D341Med (cell line): ENCODE results near the gene IL22RA2.
"Not testable (repeated sequence)": the region's sequence is repeated elsewhere in the genome, so short reads cannot be mapped to it uniquely, and the experiment has no call there.

Experiments used
- DNase-seq: peaks from one replicate; pipeline ENCODE4 v3.0.0; 2012; ENCODE audit warnings: low spot score

The IL22RA2 gene, protein sequence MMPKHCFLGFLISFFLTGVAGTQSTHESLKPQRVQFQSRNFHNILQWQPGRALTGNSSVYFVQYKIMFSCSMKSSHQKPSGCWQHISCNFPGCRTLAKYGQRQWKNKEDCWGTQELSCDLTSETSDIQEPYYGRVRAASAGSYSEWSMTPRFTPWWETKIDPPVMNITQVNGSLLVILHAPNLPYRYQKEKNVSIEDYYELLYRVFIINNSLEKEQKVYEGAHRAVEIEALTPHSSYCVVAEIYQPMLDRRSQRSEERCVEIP

DNA sequence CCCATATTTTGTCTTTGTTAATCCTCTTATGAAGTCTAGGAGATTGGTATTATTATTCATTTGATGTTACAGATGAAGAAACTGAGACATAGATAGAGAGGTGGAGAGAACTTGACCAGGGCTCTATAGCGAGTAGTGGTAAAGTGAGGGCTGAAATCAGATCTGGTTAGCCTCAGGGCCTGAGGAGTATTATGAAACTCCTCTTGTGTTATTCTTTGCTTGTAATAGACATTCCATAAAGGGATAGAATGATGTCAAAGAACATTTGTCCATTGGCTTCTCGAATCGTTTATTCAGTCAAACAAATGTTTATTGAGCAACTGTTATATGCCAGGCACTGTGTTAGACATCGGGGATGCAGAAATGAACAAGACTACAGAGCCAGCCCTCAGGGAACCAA, at the start of gene IL22RA2:
IL22RA2 (minus strand) TSS at position 144 of the 400 bp plus-strand sequence. CDS start 11,895 bp downstream, outside the sequence.
- no peak for DNase-seq

DNA sequence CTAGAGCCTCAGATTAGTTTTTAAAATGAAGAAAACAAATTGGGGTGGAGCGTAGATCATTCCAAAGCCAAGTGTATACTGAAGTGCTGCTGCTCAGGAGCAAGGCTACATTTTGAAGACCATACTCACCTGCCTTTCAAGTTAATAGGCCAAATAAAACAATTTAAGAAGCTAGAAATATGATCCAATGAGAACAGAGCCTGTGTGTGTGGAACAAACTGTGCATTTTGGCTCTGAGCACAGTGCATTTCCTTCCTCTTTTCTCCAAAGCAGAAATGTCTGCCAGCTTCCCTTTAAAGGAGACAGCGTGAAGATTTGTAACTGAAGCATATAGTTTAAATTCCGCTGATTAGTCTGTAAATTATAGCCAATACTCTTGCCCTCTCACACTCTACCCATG, 48.9 kb upstream of the IL22RA2 start:
- DNase-seq: no peak

DNA sequence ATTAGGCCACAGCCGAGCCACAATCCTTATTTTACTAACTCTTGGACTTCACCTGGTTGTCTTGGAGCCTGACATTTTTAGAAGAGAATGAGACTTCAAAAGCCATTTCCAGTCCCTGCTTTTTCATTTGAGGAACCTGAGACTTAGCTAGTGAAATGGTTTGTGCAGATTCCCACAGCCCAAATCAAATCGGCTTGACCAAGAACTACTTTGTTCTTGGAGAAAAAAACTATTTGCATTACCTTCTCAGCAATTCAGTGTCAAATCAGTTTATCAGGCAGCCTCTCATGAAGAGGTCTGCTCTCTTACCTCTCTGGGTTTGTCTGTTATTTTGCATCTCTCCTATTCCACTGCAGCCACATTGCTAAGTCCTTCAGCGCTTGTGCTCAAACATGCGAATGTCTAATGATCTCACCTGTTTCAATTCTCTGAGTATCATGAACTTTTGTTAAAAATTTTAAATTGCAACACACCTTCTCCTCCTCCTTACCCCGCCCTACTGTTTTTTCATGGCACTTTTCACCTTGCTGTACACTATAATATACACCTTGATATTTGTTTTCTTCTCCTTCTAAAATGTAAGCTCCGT, 46.3 kb upstream of the IL22RA2 start:
- no peak for DNase-seq

DNA sequence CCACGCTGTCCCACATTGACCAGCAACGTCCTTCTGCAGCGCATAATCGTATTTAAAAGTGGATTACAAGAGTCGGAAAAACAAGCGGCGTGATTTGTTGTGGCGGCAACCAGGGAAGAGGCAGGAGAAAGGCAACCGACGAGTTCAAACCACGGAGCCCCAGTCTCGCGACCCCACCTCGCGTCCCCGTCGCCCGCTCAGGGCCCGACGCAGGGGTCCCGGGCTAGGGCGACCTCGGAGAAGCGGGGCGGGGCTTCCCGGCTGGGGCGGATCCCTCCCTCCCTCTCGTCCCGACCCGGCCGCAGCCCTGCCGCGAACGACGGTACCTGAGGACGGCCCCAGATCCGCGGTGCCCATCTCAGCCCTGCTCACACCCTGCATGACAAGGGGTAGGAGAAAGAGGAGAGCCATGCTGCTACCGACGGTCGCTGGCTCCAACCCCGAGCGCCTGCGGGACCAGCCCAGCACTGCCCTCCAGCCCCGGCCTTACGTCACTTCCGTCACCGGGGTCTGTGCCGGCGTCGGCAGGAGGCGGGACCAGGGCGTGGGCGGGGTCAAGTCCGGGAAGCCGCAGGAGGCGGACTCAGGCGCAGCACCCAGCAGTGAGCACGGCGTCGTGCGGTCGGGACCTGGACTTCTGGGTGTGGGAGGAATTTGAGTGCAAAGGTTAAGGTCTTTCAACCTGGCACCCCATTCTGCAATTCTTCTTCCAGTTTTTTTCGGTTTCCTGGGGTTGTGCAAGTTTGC, 45.6 kb upstream of the IL22RA2 start, which contains the start of gene IFNGR1:
IFNGR1 (minus strand) TSS at position 469 of the 747 bp plus-strand sequence; CDS start at position 411, 58 bp downstream.
- DNase-seq: peak; percentile 98

DNA sequence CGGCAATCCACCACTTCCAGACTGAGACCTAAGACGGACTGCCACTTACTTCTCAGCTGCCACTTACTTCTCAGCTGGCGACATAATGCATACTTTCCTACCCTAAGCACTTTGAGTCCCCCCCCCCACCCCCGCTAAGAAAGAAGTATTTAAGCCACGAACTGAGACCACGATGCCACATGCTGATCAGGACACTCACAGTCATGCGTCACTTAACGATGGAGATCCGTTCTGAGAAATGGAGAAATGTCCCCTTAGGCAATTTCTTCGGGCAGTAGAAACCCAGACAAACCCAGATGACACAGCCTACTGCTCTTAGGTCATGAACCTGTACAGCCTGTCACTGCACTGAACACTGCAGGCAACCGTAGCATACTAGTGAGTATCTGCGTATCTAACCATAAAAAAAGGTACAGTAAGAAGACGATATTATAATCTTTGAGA, 45.1 kb upstream of the IL22RA2 start:
- peak; percentile 41 for DNase-seq

DNA sequence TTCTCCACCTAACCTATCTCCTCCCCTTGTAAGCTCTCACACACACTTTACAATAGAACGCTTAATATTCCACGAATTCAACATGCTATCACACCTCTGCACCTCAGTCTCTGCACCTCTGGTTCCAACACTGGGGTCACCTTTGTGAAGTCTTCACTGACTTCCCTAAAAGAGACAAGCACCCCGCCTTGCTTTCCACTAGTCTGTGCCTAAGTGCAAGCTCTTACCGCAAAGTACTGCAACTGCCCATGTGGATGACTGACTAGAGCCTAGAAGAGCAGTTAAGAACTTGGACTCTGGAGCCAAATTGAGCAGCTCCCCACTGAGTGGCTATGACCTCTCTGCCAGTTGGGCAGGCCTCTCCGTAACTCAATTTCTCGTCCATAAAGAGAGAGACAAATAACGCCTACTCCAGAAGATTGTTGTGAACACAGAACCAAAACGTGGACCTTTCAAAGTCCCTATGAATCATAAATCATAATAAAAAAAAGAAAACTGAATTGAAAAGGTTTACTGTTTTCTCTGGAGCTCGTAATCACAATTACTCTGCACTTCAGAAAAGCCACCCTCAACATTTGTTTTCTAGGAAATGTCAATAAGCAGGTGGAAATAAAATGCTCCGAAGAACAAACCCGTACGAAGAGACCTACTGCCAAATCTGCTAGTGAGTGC, 44.5 kb upstream of the IL22RA2 start:
- no peak for DNase-seq

DNA sequence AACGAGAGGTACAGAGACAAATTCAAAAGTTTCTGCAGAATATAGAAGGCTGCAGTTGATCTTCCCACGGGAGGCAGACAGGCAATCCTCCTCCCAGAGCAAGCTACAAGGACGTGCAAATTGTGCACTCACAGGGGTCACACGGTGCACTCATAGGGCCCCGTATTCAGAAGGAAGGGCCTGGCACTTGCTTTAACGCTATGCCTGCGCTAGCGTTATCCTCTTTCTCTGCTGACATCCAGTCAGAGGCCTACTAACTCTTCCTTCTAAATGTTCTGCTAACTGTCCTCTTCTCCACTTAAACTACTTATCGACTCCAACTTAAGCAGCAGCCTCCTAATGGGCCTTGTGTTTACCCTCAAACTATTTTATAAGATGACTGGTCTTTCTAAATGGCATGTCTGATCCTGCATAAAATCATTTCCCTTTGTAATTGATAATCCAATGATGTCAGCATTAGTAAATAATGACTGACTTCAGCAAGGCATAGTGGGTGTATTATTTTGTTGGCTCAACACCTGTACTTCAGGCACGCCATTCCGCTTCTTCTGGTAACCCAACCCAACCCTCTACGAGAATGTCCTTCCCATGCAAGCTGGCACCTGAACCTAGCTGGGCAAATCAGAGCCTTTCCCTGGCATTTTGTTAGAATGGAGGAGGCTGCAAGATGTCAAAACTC, 43.6 kb upstream of the IL22RA2 start:
- no peak for DNase-seq

DNA sequence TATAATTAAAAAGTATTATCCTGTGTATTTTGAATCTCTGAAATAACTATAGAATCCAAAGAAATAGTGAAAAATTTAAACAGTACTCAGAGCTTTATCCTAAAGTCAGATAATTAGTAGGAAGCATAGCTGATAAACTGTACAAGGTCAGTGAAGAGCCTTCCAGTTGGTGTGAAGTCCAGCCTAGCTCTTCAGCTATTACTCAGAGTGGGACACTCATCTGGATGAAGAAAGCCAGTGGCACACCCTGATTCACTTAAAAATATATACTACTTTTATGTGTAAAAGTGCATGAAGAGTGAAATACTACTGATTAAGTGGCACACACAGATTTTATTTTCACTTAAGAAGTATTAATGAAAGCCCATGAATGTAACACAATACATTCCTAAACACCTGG, 42.7 kb upstream of the IL22RA2 start:
- DNase-seq: no peak

DNA sequence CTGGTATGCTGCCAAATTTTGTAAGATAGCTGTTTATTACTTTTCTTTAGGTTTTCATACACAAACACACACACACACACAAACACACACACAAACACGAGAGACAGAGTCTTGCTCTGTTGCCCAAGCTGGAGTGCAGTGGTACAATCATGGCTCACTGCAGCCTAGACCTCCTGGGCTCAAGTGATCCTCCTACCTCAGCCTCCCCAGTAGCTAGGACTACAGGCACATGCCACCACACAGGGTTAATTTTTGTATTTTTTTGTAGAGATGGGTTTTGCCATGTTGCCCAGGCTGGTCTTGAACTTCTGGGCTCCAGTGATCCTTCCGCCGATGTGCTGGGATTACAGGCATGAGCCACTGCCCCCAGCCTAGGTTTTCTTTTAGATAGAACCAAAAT, 42.2 kb upstream of the IL22RA2 start:
- not testable (repeated sequence) for DNase-seq

DNA sequence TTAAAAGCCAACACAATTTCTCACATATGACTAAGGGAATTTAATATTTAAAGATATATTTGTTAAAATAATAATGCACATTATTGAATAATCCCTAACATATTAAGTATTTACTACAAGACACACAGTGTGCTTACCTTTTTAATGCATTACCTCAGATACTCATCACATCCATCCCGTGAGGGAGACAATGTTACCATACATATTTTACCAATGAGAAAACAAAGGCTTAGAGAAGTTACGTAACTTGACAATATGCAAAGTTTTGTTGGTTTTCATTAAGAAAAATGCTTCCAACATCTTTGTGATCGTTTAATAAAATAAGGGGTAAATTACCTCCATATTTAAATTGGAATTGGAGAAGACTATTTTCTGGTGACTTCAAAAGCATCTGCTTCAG, 41.5 kb upstream of the IL22RA2 start:
- no peak for DNase-seq

DNA sequence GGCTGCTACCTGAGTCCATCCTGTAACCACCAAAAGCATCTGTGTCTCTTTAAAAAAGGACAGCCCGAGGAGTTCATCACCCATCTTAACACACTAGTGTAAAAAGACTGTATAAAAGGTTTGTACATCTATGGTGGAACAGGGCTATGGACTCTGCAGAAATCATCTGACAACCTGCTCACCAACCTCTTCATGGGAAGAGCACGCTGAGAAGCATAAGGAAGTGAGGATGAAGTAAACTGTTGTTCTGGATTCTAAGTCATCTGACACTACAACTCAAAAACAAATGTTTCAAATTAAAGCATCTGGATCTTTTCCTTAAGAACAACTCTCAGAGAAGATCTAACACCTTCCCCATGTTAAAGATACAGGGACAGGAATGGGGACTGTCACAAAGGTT, 40.4 kb upstream of the IL22RA2 start:
- DNase-seq: no peak

DNA sequence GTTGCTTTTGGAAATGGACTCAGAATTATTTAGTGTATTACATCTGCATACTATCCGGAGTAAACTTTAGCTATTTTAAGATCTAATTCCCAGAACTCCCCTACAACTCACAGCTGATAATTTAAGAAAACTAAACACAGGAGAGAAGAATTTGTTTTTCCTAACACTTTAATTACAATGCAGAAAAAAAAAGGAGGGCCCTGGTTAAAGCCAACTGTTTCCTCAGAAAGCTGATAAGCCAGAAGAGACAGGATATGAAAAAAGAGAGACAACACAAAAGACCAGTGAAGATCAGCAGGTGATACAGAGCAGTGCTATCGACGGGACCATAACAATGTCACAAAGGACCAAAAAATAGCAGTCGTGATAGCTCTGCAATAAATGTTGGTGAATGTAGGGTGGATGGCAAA, 39.9 kb upstream of the IL22RA2 start:
- DNase-seq: no peak

DNA sequence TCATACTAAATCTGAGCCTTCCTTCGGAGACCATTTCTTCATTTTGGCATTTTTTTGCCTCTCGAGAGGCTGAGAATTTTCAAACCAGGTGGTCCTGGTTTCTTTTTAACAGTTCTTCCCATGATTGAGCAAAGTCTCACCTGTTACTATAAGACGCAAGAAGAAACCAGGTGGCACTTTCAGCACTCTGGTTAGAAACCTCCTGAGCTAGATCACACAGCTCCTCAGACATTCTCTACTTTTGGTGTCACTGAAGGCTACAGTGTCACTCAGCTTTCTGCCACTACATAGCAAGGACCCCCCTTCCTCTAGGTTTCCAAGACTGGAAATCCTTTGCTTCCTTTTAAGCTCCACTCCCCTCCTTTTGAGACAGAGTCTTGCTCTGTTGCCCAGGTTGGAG, 38.5 kb upstream of the IL22RA2 start:
- DNase-seq: no peak

DNA sequence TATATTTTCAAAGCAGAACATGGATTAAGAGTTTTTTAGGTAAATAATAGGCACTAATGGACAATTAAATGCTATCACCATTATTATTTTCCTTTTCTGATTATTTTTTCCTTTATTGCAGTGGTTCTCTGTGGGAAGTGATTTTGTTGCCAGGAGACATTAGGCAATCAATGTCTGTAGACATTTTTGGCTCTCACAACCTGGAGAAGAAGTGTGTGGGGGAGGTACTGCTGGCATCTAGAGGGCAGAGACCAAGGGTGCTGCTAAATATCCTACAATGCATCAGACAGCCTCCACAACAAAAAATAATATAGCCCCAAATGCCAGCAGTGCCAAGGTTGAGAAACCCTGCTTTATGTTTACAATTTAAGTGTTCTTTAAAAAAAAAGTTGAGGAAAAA, 37.5 kb upstream of the IL22RA2 start:
- DNase-seq: no peak

DNA sequence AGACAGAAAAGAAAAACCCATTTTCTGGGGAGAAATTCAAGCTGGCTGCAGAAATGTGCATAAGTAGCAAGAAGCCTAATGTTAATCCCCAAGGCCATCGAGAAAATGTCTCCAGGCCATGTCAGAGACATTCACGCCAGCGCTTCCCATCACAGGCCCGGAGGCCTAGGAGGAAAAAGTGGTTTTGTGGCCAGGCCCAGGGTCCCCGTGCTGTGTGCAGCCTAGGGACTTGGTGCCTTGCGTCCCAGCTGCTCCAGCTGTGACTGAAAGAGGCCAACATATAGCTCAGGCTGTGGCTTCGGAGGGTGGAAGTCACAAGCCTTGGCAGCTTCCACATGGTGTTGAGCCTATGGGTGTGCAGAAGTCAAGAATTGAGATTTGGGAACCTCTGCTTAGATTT, 34.8 kb upstream of the IL22RA2 start:
- no peak for DNase-seq

DNA sequence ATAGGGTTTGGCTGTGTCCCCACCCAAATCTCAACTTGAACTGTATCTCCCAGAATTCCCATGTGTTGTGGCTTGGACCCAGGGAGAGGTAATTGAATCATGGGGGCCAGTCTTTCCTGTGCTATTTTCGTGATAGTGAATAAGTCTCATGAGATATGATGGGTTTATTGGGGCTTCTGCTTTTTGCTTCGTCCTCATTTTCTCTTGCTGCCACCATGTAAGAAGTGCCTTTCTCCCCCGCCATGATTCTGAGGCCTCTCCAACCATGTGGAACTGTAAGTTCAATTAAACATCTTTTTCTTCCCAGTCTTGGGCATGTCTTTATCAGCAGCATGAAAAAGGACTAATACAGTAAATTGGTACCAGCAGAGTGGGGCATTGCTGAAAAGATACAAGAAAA, 34.0 kb upstream of the IL22RA2 start:
- DNase-seq: not testable (repeated sequence)

DNA sequence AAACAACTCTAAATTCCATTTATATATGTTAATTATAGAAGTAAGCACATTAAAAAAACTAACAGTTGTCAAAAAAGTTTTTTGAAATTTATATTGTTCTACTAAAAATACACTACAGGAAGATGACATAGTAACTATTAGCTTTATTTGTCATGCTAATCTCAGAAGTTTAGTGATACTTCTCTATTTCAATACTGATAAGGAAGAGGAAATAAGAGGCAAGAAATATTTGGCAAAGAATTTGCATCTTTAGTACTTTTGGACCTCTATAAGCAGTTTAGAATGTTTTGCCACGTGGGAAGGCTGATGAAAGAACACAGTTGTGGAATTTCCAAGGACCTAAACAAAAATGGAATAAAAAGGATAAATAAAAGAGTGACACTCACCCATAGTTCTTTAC, 33.1 kb upstream of the IL22RA2 start:
- DNase-seq: no peak

DNA sequence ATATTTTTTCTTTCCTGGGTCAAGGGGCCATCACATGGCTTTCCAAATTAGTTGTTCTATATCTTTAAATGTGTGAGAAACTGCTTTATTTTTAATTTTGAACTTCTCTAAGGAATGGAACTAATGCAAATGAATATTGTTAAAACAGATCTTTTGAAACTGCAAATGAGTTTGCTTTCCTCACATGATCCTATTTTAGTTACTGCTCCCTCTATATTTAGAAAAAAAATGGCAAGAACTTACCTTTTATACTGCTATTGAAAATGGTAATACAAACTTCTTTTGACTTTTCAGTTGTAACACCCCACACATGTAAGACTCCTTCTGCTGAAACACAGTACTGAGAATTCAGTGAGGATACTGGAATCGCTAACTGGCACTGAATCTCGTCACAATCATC, 29.8 kb upstream of the IL22RA2 start:
- no peak for DNase-seq

DNA sequence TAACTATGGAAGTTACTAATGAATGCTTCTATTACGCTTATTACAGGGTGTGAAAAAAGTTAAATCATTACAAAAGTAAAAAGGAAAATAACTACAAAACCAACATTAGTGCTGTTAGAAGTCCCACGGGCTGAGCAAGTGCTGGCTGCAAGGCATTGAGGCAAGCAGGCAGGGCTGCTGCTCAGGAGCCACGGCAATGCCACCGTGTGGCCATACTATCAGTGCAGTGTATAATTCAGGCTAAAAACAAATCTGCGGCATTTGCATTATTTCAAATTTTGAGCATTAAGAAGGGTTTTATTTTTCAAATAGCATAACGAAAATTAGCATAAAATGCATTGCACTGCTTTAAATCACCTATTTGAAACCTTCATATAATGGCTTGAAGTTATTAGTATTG, 28.6 kb upstream of the IL22RA2 start:
- peak; percentile 61 for DNase-seq

DNA sequence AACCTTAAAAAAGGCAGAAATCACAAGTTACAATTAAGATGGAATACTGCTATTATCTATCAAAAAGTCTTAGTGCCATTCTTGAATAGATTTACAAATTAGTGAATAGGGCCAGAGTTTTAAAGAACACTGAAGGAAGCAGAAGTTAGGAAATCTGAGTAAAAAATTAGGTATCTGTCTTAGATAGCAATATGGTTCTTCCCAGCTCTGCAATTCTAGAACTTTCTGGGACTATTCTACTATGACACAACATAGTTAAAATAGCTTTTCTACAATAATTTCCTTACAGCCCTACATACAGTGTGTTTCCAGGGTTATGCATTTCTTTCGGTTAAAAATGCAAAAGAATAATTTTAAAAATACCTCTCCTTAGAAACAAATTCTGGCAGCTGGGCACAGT, 27.6 kb upstream of the IL22RA2 start:
- no peak for DNase-seq

DNA sequence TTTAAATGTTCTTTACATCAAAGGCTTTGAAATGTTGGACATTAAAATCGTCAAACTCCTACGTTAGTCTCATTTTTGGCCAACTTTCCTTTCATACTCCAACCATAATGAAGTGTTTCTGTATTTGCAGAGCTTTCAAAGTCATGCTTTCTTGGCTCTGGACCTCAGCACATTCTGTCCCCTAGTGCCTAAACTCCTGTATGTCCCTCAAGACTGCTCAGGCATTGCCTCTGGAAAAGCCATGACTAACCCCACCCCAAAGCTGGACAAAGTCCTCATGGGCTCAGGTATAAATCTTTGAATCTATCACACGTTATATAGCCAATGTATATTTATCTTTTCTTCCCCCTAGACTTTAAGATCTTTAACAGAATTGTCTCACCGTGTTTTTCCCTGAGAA, 26.8 kb upstream of the IL22RA2 start:
- DNase-seq: no peak
